GM19328 (cell line): ENCODE data around the gene TOPBP1.
"Not testable (repeated sequence)": the region's sequence is repeated elsewhere in the genome, so short reads cannot be mapped to it uniquely, and the experiment has no call there.

ENCODE experiments used
- ATAC-seq: cut with Tn5 transposase; IDR thresholded peaks from one replicate; pipeline ENCODE4 v1.9.1; 2021; ENCODE audit warnings: mild to moderate bottlenecking, moderate library complexity; ENCODE audit not compliant: unreplicated experiment

Gene TOPBP1

GRCh38 chr3:133675631-133676335 lies 14.0 kb upstream of the TOPBP1 start:
- ATAC-seq, result no peak

- no peak for ATAC-seq
Measured at GRCh38 chr3:133674290-133674919, 12.7 kb upstream of the TOPBP1 start.

- no peak for ATAC-seq
Measured at GRCh38 chr3:133673746-133674145, 12.0 kb upstream of the TOPBP1 start.

GRCh38 chr3:133672461-133672860 lies 10.7 kb upstream of the TOPBP1 start:
- ATAC-seq, result no peak

GRCh38 chr3:133670525-133670995 lies 8.8 kb upstream of the TOPBP1 start:
- no peak for ATAC-seq

GRCh38 chr3:133669949-133670524 lies 8.3 kb upstream of the TOPBP1 start:
- ATAC-seq, result no peak

- ATAC-seq, result no peak
Measured at GRCh38 chr3:133667118-133667517, 5.4 kb upstream of the TOPBP1 start.

GRCh38 chr3:133665188-133665587 lies 3.4 kb upstream of the TOPBP1 start:
- not testable (repeated sequence) for ATAC-seq

GRCh38 chr3:133663569-133664313 lies 2.0 kb upstream of the TOPBP1 start:
- peak; percentile 38 for ATAC-seq

- ATAC-seq, result peak; percentile 22
Measured at GRCh38 chr3:133662278-133662651, 524 bp upstream of the TOPBP1 start.

- ATAC-seq, result no peak
Measured at GRCh38 chr3:133659806-133660205, 1.9 kb downstream of the TOPBP1 start.

- no peak for ATAC-seq
Measured at GRCh38 chr3:133655731-133656515, 5.8 kb downstream of the TOPBP1 start.

- no peak for ATAC-seq
Measured at GRCh38 chr3:133649486-133650068, 12.2 kb downstream of the TOPBP1 start.

- ATAC-seq, result no peak
Measured at GRCh38 chr3:133644768-133645167, 17.0 kb downstream of the TOPBP1 start.

GRCh38 chr3:133643611-133644010 lies 18.1 kb downstream of the TOPBP1 start:
- no peak for ATAC-seq

GRCh38 chr3:133641254-133641653 lies 20.5 kb downstream of the TOPBP1 start:
- no peak for ATAC-seq

- ATAC-seq, result no peak
Measured at GRCh38 chr3:133633439-133633838, 28.3 kb downstream of the TOPBP1 start.

GRCh38 chr3:133629146-133629545 lies 32.6 kb downstream of the TOPBP1 start:
- ATAC-seq, result no peak

- no peak for ATAC-seq
Measured at GRCh38 chr3:133627789-133628188, 34.0 kb downstream of the TOPBP1 start.

GRCh38 chr3:133620066-133620784 lies 41.5 kb downstream of the TOPBP1 start:
- ATAC-seq, result peak; percentile 100
